Measurements from ENCODE around the gene POLR1E.
"Not testable (repeated sequence)": the region's sequence is repeated elsewhere in the genome, so short reads cannot be mapped to it uniquely, and the experiment has no call there.

POLR1E gene

GRCh38 chr9:37465249-37466036, 20.3 kb upstream of the POLR1E start, which contains the start of gene ZBTB5:
Gene ZBTB5, minus strand, starts transcription at chr9:37465450. Its CDS starts 22,899 bp downstream, at chr9:37442551.
- peak; percentile 95 to 98 (median 97) for DNase-seq (ENCODE audit: low read depth in 3 of 3)

- peak in 2 of 3 experiments; percentile 10 to 17 for DNase-seq (ENCODE audit: low read depth in 3 of 3)
Measured at GRCh38 chr9:37466037-37466709, 19.6 kb upstream of the POLR1E start.

- DNase-seq (ENCODE audit: low read depth in 3 of 3): not testable (repeated sequence)
Measured at GRCh38 chr9:37467530-37467929, 18.2 kb upstream of the POLR1E start.

GRCh38 chr9:37468620-37469019, 17.1 kb upstream of the POLR1E start:
- DNase-seq (ENCODE audit: low read depth in 3 of 3): no peak

GRCh38 chr9:37471942-37472684, 13.6 kb upstream of the POLR1E start:
- no peak for DNase-seq (ENCODE audit: low read depth in 3 of 3)

GRCh38 chr9:37473982-37474381, 11.8 kb upstream of the POLR1E start:
- not testable (repeated sequence) for DNase-seq (ENCODE audit: low read depth in 3 of 3)

GRCh38 chr9:37474438-37474837, 11.3 kb upstream of the POLR1E start:
- no peak for DNase-seq (ENCODE audit: low read depth in 3 of 3)

GRCh38 chr9:37476930-37477329, 8.8 kb upstream of the POLR1E start:
- no peak for DNase-seq (ENCODE audit: low read depth in 3 of 3)

GRCh38 chr9:37477443-37477842, 8.3 kb upstream of the POLR1E start:
- not testable (repeated sequence) for DNase-seq (ENCODE audit: low read depth in 3 of 3)

- not testable (repeated sequence) for DNase-seq (ENCODE audit: low read depth in 3 of 3)
Measured at GRCh38 chr9:37477987-37478619, 7.6 kb upstream of the POLR1E start.

GRCh38 chr9:37480759-37481158, 5.0 kb upstream of the POLR1E start:
- no peak for DNase-seq (ENCODE audit: low read depth in 3 of 3)

- DNase-seq (ENCODE audit: low read depth in 3 of 3): no peak
Measured at GRCh38 chr9:37486256-37486615, 488 bp downstream of the POLR1E start.

- no peak for DNase-seq (ENCODE audit: low read depth in 3 of 3)
Measured at GRCh38 chr9:37486616-37487548, 1.1 kb downstream of the POLR1E start.

- no peak for DNase-seq (ENCODE audit: low read depth in 3 of 3)
Measured at GRCh38 chr9:37491939-37492338, 6.2 kb downstream of the POLR1E start.

GRCh38 chr9:37495571-37495970, 9.8 kb downstream of the POLR1E start:
- no peak for DNase-seq (ENCODE audit: low read depth in 3 of 3)

- DNase-seq (ENCODE audit: low read depth in 3 of 3): no peak
Measured at GRCh38 chr9:37496020-37496419, 10.3 kb downstream of the POLR1E start.

GRCh38 chr9:37497320-37497719, 11.6 kb downstream of the POLR1E start:
- DNase-seq (ENCODE audit: low read depth in 3 of 3): no peak

- DNase-seq (ENCODE audit: low read depth in 3 of 3): no peak
Measured at GRCh38 chr9:37498457-37498856, 12.7 kb downstream of the POLR1E start.

- DNase-seq (ENCODE audit: low read depth in 3 of 3): no peak
Measured at GRCh38 chr9:37499297-37499696, 13.5 kb downstream of the POLR1E start.

GRCh38 chr9:37501957-37502596, 16.3 kb downstream of the POLR1E start:
- DNase-seq (ENCODE audit: low read depth in 3 of 3): no peak

Data from stimulated activated CD4-positive, alpha-beta T cell treated with anti-CD3 and anti-CD28 coated beads, TNF-alpha, amount 100 ng/mL, for 4 hours (primary cell).